Lower leg skin (tissue), 3 donors: ENCODE measurements around the gene MLYCD.

Experiments
- CTCF ChIP-seq, 3 donors: fragments of 450-650 bp; IDR thresholded peaks; one replicate each; pipeline ENCODE4 v1.5.1; 2016; ENCODE audit warnings: antibody characterized with exemption in 3 of 3, mild to moderate bottlenecking in 3 of 3, moderate library complexity in 2 of 3
- POLR2A ChIP-seq, 2 donors: fragments of 450-650 bp; IDR thresholded peaks; one replicate each; pipeline ENCODE4 v1.6.1; 2016 to 2017; ENCODE audit warnings: antibody characterized with exemption in 2 of 2, mild to moderate bottlenecking in 1 of 2, moderate library complexity in 1 of 2

- TF ChIP-seq CTCF (IDR thresholded peaks at IDR 0.05): no peak
- TF ChIP-seq POLR2A (IDR thresholded peaks at IDR 0.05): no peak
These were observed 72.5 kb downstream of the MLYCD start for GRCh38 chr16:83971165-83972130.
